GM18873 (cell line): Measurements from ENCODE around the gene PRR19.

Experiments used
- ATAC-seq: cut with Tn5 transposase; IDR thresholded peaks from one replicate; pipeline ENCODE4 v1.9.1; 2021; ENCODE audit warnings: mild to moderate bottlenecking, moderate library complexity, moderate number of reproducible peaks; ENCODE audit not compliant: unreplicated experiment, low FRiP score

Gene PRR19

DNA sequence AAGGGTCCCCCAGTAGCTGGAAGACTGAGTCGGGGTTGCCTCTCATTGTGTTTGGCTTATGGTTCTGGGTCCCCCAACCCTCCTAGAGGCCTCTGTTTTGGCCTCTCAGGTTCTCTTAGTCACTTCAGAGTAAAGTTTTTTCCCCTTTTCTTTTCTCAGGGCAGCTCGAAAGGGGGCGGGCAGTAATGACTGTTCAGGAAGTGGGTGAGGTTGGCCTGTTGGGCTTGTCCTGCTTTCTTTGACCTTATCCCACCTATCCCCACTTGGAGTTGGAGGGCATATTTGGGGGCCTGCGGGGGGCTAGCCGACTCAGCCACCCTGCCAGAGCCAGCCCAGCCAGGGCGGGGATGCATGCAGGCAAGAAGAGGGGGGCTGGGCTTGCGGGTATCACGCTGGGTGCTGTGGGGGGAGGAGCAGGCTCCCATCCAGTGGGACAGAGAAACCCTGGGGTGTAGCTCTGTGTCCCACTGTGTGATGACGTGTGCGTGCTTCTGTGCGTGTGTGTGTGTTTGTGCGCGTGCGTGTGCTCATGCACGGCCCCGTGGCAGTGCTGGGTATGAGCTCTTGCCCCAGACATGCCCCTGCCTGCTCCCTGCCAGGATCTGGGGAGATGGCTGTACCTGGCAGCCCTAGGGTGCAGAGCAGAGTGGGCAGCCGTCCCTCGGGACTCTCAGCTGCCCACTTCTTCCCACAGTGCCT, 31.4 kb upstream of the PRR19 start:
- ATAC-seq, result no peak

DNA sequence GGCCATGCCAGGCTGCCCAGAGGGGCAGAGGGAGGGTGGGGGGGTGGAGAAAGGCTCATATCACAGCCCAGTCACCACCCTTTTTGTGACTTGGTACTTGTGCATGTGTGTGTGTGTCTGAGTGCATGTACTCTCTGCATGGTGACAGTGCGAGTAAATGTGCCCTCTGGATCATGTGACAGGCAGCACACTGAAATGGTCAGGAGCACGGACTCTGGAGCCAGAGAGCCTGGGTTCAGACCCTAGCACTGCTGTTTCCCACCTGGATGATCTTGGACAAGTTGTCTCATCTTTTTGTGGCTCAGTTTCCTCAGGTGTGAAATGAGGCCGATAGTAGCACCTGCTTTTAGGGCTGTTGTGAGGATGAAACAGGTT, 30.9 kb upstream of the PRR19 start:
- no peak for ATAC-seq

DNA sequence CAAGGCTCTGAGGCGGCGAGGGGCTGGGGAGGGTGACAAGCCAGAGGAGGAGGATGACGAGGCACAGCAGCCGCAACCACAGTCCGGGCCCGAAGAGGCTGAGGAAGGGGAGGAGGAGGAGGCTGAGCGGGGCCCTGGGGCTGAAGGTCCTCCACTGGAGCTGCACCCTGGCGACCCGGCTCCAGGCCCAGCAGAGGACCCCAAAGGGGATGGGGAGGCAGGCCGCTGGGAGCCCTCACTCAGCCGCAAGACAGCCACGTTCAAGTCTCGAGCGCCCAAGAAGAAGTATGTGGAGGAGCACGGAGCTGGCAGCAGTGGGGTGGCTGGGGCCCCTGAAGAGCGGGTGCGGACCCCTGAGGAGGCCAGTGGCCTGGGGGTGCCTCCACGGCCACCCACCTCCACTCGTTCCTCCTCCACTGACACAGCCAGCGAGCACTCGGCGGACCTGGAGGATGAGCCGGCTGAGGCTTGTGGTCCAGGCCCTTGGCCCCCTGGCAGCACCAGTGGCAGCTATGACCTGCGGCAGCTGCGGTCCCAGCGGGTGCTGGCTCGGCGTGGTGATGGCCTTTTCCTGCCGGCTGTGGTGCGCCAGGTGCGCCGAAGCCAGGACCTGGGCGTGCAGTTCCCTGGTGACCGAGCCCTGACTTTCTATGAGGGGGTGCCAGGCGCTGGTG, 29.9 kb upstream of the PRR19 start:
- no peak for ATAC-seq

DNA sequence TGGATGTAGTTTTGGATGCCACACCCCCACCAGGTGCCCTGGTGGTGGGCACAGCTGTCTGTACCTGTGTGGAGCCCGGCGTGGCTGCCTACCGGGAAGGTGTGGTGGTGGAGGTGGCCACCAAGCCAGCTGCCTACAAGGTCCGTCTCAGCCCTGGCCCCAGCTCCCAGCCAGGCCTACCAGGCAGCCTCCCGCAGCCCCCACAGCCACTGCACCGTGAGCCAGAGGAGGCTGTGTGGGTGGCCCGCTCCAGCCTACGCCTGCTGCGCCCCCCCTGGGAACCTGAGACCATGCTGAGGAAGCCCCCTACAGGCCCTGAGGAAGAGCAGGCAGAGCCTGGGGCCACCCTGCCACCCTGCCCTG, 29.4 kb upstream of the PRR19 start:
- no peak for ATAC-seq

DNA sequence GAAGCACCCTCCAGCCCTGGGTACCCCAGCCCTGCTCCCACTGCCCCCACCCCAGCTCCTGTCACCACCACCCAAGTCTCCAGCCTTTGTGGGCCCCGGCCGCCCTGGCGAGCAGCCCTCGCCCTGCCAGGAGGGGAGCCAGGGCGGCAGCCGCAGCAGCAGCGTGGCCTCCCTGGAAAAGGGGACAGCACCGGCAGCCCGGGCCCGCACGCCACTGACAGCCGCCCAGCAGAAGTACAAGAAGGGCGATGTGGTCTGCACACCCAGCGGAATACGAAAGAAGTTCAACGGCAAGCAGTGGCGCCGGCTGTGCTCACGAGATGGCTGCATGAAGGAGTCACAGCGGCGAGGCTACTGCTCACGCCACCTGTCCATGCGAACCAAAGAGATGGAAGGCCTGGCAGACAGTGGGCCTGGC, 28.9 kb upstream of the PRR19 start:
- no peak for ATAC-seq

DNA sequence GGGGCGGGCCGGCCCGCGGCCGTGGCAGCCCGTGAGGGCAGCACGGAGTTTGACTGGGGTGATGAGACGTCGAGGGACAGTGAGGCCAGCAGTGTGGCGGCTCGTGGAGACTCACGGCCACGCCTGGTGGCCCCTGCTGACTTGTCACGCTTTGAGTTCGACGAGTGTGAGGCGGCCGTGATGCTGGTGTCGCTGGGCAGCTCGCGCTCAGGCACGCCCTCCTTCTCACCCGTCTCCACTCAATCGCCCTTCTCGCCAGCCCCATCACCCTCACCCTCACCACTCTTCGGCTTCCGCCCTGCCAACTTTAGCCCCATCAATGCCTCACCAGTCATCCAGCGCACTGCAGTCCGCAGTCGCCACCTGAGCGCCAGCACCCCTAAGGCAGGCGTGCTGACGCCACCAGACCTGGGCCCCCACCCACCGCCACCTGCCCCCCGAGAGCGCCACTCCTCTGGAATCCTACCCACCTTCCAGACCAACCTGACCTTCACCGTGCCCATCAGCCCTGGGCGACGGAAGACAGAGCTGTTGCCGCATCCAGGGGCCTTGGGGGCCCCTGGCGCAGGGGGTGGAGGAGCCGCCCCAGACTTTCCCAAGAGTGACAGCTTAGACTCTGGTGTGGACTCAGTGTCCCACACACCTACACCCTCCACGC, 28.4 kb upstream of the PRR19 start:
- ATAC-seq, result no peak

DNA sequence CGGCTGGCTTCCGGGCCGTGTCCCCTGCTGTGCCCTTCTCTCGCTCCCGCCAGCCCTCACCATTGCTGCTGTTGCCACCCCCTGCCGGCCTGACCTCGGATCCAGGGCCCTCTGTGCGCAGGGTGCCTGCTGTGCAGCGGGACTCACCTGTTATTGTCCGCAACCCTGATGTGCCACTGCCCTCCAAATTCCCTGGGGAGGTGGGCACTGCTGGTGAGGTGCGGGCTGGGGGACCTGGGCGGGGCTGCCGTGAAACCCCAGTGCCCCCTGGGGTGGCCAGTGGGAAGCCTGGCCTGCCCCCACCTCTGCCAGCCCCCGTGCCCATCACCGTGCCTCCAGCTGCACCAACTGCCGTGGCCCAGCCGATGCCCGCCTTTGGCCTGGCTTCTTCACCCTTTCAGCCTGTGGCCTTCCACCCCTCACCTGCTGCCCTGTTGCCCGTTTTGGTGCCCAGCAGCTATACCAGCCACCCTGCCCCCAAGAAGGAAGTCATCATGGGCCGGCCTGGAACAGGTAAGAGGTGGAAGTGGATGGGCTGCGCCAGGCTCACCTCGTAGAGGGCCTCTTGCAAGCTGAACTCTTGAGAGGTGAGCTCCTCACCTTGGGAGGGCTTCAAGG, 27.8 kb upstream of the PRR19 start:
- no peak for ATAC-seq

DNA sequence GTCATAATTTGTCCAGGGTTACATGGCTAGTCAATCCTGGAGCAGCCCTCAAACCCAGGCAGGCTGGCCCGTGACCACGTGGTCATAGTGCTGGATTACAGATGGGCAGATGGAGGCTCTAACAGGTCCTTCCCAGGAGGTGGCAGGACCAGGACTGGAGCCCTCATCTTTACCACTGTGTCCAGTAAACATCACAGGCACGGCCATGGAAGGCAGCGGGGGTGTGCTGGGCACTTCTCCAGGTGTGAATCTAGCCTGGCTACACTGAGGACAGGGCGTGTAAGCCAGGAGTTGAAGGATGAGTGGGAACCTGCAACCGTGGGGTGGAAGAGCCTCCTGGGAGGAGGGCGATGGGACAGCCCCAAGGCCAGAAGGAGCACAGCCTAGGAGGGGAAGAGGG, 26.8 kb upstream of the PRR19 start:
- ATAC-seq, result no peak

DNA sequence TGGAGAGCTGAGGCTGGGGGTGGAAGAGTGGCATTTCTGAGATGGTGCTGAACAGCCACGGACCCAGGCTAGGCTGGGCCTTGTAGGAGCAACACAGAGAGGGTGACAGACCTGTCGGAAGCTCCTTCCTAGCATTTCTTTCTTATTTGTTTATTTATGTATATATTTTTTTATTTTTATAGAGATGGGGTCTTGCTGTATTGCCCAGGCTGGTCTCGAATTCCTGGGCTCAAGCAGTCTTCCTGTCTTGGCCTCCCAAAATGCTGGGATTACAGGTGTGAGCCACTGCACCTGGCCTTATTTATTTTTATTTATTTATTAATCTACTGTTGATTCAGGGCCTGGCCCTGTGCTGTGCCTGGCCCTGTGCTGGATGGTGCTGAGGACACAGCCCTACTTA, 26.4 kb upstream of the PRR19 start:
- no peak for ATAC-seq

DNA sequence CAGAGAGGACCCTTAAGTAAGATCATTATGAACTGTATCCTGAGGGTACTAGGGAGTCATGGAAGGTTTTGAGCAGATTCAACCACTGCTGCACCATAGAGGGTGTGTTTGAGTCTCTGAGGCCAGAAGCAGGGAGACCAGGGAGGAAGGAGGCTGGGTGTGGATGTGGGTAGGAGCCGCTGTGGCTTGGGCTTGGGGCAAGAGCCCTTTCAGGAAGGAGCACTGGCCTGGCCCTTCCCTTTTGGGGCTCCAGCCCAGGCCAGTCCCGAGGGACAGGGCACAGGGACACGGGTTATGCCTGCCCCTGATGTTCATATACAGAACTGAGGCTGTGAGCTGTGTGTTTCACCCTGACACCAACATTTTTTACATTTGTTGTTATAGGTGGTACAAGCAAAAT, 25.6 kb upstream of the PRR19 start:
- ATAC-seq, result no peak

DNA sequence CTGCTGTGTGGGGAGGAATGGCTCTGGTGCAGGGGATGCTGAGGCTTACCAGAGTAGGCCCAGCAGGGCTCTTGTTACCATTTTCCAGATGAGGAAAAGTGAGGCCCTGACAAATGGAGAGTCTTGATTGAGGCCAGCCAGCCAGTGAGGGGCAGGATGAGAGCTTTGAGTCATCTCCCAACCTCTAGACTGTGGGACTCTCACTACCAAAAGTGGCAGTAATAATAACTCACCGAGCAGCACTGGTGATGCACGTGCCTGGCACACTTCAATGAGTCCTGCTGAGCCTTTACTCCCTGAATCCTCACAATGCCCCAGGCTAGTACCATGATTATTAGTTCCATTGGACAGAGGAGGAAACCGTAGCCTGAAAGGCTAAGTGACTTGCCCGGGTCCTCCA, 25.1 kb upstream of the PRR19 start:
- no peak for ATAC-seq

DNA sequence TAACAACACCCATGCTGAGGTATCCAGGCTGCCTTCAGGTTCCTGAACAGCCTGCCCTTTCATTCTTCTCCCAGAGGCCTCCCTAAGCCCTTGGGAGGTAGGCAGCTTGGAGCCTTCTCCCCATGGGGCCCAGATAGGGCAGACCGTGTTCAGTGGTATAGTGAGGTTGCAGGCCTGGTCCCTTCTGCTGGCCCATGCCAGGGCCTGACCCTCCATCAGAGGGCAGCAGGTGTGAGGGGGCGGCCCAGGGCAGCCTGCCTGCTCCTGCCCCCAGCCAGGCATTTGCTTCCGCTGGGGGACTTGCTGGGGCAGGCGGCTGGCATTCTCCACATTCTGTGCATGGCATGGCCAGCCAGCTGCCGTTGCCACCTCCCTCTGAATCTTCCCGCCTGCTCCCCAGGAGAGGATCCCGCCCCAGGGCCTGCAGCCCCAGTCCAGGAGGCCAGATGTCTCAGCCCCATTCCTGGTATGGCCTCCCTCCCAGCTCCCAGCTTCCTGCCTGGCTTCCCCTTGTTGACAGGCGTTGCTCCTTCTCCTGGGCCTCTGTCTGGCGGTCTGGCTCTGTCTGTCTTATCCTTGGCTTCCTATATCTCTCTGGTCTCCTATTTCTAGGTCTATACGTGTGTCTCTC, 24.0 kb upstream of the PRR19 start:
- ATAC-seq, result no peak

DNA sequence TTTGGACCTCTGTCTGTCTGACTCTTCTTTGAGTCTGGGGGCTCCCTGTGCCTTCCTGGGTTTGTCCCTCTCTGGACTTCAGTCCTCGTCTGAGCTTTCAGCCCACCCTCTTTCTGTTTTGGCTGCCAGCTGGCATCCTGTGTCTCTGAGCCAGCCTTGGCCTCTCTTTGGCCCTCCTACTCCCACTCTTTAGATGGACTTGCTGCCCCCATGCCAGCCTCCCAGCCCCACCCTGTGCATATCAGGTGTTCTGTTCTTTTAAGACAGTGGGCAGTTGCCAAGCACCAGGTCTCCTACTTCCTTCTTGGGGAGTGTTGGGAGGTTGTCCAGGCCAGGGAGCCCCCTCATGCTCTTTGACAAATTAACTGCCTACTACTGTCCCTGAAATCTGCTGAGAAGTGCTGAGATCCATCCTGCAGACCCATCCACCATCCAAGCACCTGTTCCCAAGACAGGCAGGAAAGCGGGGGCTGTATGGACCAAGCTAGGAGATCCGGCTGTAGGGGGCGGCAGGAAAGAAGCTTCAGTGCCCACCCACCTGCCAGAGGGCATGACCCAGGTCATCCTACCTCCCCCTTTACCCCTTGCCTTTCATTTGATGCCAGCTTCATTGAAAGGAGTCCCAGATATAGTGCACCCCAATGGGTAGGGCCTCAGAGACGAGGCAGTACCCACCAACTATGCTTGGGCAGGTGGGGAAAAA, 23.3 kb upstream of the PRR19 start:
- no peak for ATAC-seq

DNA sequence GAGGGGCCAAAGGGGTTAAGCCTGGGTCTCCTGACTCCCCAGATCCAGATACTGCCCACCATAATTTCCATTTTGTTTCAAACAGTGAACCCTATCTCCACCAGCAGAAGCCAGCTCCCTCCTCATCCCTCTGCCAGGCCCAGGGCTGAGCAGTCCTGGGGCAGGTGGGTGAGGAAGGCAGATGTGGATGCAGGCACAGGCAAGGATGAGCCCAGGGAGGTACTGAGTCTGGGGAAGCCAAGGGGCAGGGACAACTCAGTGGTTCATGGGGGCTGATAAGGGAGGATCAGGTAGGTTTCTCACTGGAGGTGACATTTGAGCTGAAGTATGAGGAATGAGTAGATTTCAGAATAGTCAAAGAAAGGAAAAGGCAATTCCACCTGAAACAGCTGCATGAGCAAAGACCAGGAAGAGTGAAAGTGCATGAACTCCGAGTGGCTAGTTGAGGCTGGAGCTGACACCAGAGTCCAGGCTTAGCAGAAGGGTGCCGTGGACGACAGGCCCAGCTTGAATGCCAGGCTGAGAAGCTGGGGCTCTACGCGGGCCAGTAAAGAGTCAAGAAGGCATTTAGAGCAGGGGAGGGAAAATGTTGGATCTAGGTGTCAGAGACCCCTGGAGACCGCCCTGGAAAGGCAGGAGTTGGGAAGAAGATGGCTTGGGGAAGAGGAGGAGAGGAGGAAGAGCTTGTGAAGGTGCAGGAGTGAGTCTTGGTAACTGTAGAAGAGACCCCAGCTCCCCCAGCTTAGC, 22.6 kb upstream of the PRR19 start:
- ATAC-seq, result no peak

DNA sequence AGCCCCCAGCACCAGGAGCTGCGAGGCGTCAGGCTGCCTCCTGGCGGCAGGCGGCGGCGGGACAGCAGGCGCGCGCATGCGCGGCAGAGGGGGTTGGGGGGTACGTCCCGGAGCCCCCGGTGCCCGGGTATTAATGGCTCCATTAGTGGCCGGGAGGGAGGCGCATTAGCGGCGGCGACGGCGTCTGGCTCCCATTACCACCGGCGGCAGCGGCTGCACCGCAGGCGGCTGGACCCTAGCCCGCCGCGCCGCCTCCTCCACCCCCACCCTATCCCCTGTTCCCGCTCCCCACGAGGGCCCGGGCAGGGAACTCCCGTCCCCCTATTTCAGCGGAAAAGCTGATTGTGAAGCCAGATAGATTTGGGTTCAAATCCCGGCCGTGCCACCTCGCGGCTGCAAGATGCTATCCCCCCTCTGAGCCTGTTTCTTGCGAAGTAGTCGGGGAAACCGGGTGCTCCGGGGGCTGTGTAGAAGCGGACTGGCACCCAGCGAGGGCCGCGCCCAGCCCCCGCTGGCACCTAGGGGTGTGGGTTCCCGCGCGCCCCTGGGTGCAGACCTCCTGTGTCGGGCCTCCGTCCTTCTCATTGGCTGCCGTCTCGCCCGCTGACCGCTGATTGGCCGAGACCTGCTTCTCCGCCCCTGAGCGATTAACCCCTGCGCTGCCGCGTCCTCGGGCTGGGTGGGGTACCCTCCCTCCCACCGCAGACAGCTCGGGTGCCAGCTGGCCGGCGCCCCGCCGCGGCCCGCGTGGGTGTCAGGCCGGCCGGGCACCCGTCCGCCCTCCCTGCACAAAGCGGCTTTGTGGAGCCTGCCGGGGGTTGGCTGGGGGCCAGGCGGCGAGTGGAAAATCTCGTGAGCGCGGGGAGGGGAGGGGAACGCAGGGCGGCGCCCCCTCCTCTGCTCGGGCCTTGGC, 21.8 kb upstream of the PRR19 start:
- ATAC-seq, result peak; percentile 32

DNA sequence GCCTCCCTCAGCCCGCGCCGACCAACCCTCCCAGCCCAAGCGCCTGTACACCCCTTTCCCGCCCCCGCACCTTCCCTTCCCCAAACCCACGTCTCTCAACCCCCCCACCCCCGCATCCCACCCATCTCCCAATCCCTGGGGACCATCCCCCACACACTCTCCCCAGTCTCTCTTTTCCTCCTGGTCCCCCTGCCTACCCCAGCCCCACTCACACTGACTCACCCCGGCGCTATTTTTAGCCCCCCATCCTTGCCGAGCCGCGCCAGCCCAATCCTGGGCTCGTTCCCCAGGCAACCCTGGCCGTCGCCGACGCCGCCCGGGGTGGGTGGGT, 21.2 kb upstream of the PRR19 start:
- ATAC-seq, result no peak

DNA sequence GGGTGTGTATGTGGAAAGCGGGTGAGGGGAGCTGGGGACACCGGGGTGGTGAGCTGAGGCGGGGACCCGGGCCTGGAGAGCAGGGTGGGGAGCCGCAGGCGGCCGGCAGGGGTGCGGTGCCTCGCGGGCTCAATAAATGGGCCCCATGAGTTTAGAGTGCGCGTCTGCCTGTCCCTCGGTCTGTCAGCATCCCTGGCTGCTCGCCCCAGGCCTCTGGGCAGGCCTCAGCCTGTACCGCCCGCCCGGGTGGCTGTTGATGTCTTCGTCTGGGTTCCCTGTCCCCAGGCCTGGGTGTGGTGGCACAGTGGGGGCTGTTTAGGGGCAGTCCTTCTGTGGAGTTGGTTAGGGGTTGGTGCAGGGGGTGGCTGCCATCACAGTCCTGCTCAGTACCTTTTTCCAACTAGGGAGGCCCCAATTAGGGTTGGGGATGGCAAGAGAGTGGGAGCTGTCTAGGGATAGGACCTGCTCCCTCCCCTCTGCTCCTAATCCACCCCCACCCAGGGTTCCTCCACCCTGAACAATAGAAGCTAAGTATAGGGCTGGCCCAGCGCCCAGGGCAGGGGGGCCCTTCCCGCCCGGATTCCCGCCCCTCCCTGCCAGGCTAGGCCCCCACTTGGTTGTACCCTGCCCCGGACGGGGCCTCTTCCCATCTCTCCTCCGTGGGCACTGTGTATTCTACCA, 20.6 kb upstream of the PRR19 start:
- no peak for ATAC-seq
